NCI-H82 treated with DMSO at 0.1 percent for 48 hours (cell line): ENCODE results near the gene ATP10B.

Source experiments
- DNase-seq: peaks from one replicate; lab custom pipeline; 2025; ENCODE audit not compliant: unreplicated experiment; lab: John Stamatoyannopoulos, UW

Gene ATP10B

GRCh38 chr5:160692271-160692670 lies 159.7 kb downstream of the ATP10B start:
- no peak for DNase-seq

DNA sequence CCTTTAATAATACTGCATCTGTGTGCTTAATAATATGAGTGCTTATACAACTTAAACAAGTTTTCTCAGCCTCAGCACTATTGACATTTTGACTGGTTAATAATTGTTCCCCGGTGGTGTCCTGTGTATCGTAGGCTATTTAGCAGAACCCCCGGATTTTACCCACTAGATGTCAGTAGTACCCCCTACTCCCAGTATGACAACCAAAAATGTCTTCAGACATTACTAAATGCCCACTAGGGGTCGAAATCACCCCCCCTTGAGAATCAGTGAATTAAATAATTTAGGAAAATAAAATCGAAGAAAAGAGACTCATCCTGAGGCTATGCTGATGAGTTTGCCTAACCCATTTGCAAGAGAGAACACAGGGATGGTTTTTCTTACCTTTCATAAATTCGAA lies 166.3 kb downstream of the ATP10B start:
- no peak for DNase-seq

- no peak for DNase-seq
These were observed 166.8 kb downstream of the ATP10B start for GRCh38 chr5:160685219-160685618.

- DNase-seq = peak; percentile 32
These were observed 172.3 kb downstream of the ATP10B start for GRCh38 chr5:160679567-160680309.

DNA sequence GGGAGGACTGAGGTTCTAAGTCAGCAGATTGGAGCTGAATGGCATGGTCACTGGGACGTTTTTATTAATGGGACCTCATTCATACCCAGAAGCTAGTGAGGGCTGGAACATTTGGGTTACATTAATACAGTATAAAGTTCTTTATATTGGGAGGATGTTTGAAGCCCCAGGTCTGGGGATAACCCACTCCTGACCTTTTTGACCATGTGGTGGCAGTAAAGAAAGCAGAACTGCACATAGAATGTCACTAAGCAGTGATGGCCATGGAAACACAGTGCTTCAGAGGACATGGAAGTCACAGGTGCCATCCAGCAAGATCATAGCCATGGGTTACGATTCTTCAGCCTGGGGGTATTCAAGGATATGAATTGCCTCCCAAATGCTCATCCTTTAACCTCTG lies 176.0 kb downstream of the ATP10B start:
- DNase-seq = no peak

DNA sequence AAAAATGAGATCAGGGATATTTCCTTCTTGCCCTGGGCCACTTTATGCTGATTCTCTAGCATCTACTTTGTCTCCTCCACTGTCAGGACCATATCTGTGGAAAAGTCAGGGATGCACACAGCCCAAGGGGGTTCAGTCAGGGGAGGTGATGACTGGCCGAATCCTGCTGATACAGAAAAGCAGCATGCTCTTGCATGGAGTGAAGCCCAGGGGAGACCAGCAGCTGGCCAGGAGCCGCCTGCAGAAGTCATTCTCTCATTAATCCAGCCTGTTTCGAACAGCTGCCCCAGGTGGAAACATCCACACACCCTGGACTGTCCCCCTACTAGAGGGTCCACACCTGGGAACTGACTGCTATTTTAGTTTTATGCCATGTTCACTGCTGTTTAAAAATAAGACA lies 177.1 kb downstream of the ATP10B start:
- DNase-seq = no peak

- no peak for DNase-seq
These were observed 179.5 kb downstream of the ATP10B start for GRCh38 chr5:160672521-160672920.

DNA sequence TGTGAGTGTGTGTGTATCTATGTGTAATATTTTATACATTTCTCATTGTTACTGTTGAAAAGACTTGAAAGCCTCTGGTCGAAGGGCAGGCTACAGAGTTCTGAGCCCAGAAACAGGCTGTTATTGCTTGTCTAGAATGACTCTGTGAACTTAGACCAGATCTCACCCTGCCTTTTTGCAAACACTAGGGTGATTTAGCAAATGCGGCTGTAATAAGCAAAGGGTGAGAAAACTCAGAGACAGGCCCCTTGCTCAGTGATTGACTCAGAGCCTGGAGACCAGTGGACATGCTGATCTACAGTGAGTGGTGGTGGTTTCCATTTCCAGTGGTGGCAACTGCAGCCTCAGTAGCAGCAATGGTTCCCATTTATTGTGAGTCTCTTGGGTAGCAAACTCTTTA lies 183.7 kb downstream of the ATP10B start:
- DNase-seq = no peak

DNA sequence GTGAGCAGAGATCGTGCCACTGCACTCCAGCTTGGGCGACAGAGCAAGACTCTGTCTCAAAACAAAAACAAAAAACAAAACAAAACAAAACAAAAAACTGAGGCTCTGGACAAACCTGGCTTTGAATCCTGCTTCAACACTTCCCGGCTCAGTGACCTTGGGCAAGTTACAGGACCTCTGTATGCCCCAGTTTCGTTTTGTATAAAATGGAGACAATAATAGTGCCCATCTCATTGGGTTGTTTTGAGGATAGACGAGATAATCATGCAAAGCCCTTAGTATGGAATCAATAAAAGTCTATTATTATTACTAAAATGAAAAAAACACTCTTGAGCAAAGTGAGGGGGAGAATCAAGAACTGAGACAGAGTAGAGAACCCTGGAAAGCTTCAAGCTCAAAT lies 184.9 kb downstream of the ATP10B start:
- DNase-seq = no peak

GRCh38 chr5:160665460-160665859 lies 186.6 kb downstream of the ATP10B start:
- DNase-seq = no peak

DNA sequence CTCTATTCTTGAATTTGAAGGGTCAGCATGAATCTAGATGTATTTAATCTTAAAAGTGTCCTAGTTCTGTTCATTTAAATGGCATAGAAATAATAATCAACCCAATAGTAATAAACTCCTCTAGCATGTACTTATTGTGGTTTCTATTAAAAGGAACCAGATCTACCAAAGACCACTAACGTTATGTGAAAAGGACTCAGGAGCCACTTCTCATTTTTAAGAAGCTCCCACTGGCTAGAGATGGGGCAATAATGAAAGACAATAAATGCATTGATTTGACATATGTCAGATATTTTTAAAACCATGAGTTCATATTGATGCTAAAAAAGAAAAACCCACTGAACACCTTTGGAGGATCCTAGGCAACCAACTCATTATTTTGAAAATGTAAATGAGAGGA lies 191.9 kb downstream of the ATP10B start:
- no peak for DNase-seq

- DNase-seq = no peak
These were observed 194.2 kb downstream of the ATP10B start for GRCh38 chr5:160657622-160658458.

DNA sequence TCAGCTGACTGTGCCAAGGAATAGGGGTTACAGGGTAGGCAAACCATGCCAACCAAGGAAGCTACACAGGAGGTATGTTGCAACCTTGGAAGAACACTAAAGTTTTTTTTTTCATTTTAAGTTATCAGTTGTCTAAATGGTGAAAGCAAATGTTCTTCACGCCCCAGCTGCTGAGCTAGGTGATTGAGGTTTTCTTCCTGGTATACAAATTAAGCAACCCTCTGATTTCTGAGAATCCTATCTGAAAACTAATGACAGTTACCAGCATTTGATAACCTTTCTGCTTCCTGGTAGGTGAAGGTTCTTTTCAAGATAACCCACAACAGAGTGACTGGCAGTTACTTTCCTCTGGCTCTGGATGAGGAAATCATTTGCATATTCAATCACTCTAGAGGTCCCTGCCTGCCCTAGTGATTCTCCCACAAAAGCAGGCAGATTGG lies 194.9 kb downstream of the ATP10B start:
- DNase-seq = no peak

DNA sequence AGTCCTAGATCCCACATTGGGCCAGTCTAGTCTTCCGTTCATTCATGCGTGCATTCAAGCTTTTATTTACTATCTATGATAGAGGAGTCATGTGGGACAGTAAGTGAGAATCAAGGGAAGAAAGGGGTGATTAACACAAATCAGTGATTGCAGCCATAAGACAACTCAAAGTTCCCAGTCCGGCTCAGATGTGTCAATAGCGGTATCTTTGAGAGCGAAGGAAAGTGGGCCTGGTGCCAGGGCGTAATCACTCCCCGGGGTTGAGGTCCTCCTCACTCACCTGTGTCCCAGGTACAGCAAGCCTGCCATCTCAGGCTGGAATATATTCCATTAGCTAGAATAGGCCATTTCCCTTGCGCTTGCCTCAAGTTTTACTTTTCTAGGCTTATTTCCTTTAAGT lies 196.3 kb downstream of the ATP10B start:
- no peak for DNase-seq

GRCh38 chr5:160651692-160652645 lies 200.0 kb downstream of the ATP10B start:
- DNase-seq = no peak

GRCh38 chr5:160649304-160649703 lies 202.7 kb downstream of the ATP10B start:
- DNase-seq = peak; percentile 8

DNA sequence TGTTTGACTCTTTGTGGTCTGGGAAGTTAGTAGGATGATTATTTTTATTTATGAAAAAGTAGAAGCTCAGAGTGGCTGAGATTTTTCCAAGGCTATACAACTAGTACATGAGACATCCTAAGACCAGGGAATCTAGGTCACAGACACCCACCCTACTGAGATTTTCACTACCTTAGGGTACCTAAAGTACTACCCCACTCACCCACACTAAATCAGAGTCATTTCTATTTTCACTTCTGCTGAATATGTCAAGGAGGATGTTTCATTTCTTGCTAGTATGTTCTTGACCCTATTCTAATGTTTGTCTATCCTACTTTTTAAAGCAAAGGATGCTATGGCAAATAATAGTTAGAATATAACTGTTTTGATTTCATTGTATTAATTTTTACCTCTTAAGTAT lies 206.0 kb downstream of the ATP10B start:
- no peak for DNase-seq

GRCh38 chr5:160643616-160644240 lies 208.3 kb downstream of the ATP10B start:
- DNase-seq = no peak

GRCh38 chr5:160641405-160641804 lies 210.6 kb downstream of the ATP10B start:
- DNase-seq = no peak

GRCh38 chr5:160640406-160640805 lies 211.6 kb downstream of the ATP10B start:
- DNase-seq = no peak
